Subcutaneous adipose tissue (tissue), 4 donors: ENCODE results near the gene TMCC1. TPM values are rescaled to one million over a fixed set of nuclear protein-coding genes. Genes with fewer than 3 reads are reported as not detected.

Experiments used
- total RNA-seq, 4 donors: library from RNA; depleted of rRNA; stranded (reverse); fragments of >200 nt; gene quantifications; one replicate each; pipeline ENCODE4 v1.1.0, GENCODE V29; 2016
- TF ChIP-seq, protein P1 (sequence below): fragments of 450-650 bp; IDR thresholded peaks from one replicate; pipeline ENCODE4 v1.5.1; 2016; ENCODE audit warnings: low read depth, mild to moderate bottlenecking, control low read depth, antibody characterized with exemption, moderate library complexity

TMCC1 gene
- total RNA-seq, 4 donors from 2014 or later: 24.0 to 31.5 (median 28.4) TPM

DNA sequence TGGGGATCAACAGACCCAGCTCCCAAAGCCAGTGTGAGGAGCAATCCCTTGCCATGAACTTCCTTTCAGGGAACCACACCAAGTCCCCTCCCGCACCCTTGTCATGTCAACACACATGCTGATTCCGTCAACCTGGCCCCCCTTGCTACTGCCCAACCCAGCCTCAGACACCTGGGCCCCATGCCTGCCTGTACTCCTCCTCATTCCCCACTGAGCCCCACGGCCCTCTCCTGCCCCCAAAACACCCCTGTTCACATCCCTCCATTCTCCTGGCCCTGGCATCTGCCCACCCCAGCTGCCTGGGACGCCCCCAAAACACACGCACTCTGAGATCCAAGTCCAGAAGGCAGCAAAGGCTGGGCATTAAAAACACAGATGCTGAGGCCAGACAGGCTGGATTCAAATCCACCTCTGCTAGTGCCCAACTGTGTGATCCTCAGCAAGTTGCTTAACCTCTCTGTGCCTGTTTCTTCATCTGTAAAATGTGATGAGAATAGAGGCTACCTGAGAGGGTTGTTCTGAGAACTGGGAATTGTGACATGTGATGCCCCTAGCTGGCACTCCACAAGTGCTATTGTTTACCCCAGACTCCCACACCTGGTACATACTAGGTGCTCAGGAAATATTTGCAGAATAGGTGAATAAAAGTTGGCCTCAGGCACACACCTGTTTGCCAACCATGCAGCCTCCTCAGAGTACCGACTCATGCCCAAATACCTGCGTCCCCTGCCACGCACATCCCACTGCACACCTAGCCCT, 289.3 kb downstream of the TMCC1 start:
- TF ChIP-seq, protein P1, sequence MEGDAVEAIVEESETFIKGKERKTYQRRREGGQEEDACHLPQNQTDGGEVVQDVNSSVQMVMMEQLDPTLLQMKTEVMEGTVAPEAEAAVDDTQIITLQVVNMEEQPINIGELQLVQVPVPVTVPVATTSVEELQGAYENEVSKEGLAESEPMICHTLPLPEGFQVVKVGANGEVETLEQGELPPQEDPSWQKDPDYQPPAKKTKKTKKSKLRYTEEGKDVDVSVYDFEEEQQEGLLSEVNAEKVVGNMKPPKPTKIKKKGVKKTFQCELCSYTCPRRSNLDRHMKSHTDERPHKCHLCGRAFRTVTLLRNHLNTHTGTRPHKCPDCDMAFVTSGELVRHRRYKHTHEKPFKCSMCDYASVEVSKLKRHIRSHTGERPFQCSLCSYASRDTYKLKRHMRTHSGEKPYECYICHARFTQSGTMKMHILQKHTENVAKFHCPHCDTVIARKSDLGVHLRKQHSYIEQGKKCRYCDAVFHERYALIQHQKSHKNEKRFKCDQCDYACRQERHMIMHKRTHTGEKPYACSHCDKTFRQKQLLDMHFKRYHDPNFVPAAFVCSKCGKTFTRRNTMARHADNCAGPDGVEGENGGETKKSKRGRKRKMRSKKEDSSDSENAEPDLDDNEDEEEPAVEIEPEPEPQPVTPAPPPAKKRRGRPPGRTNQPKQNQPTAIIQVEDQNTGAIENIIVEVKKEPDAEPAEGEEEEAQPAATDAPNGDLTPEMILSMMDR: no peak

- TF ChIP-seq, protein P1: no peak
These were observed 290.0 kb downstream of the TMCC1 start for GRCh38 chr3:129603561-129603942.

- TF ChIP-seq, protein P1: no peak
These were observed 290.6 kb downstream of the TMCC1 start for GRCh38 chr3:129602730-129603560.

DNA sequence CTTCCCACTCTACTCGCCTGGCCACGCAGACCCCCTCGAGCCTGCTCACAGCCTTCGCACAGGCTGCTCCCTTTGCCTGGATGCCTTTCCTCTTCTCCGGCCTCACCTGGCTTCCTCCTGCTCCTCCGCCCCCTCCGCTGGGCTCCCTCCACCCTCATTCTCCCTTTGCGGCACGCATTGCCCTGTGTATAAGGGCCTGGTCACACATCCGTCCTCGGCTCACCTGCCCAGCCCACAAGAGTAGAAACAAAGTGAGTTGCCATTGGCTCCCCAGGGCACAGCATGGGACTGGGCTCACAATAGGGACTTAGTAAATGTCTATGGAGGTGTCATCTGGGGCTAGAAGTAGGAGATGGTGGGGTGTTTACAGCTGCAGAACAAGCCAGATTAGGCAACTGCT, 291.2 kb downstream of the TMCC1 start:
- TF ChIP-seq, protein P1: no peak

GRCh38 chr3:129601713-129602112, 291.8 kb downstream of the TMCC1 start:
- TF ChIP-seq, protein P1: no peak

DNA sequence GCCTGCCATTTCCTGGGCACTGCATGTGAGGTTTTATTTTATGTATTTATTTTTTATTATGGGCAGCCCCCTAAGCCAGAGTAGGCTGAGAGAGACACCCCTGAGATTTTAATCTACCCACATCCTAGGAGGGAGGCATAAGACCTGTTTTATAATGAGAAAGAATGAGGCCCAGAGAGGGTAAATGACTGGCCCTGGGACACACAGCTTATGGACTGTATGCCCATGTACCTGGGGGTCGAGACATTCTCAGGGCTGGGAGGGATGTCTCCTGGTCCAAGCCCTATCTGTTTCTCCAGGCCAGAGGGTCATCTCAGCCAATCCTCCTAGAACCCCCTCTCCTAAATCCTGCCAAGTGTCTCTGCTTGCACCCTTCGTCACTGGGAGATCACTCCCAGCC, 293.2 kb downstream of the TMCC1 start:
- TF ChIP-seq, protein P1: no peak

DNA sequence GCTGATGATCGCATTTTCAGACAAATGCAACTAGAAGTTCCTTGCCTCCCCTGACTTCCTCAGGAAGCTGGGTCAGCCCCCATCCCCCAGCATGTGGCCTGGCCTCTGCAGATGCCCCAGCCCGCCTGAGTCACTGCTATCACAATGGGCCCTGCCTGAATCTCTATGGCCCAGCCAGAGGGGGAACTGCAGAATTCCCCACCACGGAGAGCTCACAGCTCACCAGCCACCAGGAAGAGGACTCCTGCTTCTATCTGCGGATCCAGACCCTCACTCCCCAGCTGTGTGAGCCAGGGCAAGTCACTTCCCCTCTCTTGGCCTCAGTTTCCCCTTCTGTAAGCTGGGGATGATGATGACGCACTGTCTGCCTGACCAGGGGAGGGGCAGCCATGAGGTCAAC, 293.9 kb downstream of the TMCC1 start:
- TF ChIP-seq, protein P1: no peak
